ENCODE measurements around the gene ERV3-1. TPM values are rescaled to one million over a fixed set of nuclear protein-coding genes. Genes with fewer than 3 reads are reported as not detected.
A peak's percentile ranks its signal among the peaks of the same experiment; 100 is the strongest.
"Not testable (repeated sequence)": the region's sequence is repeated elsewhere in the genome, so short reads cannot be mapped to it uniquely, and the experiment has no call there.

The ERV3-1 gene
- total RNA-seq, 4 donors from 2014 or later, result 6.8 to 11.3 (median 8.6) TPM

- H3K36me3 ChIP-seq, result no peaks in the 10 kb centered on the region
- DNase-seq, result no peak
Observed at GRCh38 chr7:64947252-64948000, 59.1 kb downstream of the ERV3-1 start.

GRCh38 chr7:64946772-64947171 lies 59.7 kb downstream of the ERV3-1 start:
- Histone ChIP-seq H3K27ac (no peak overlapping the region), H3K9me3 (no peaks in the 10 kb centered on the region), H3K27me3 (peaks cover 0 to 11% of the 10 kb centered on the region in 2 donors), H3K4me1 (peaks cover 0 to 11% (median 1%) of the 10 kb centered on the region in 4 donors), H3K36me3 (no peaks in the 10 kb centered on the region), H3K4me3 (no peak overlapping the region)
- no peak for DNase-seq
- TF ChIP-seq CTCF (IDR thresholded peaks at IDR 0.05) (no peak), POLR2A (IDR thresholded peaks at IDR 0.05) (no peak)

More at GRCh38 chr7:64947252-64948000, 59.1 kb downstream of the ERV3-1 start:
- Histone ChIP-seq H3K4me1 (peaks cover 0 to 11% (median 1%) of the 10 kb centered on the region in 4 donors), H3K4me3 (peak overlapping the region in 1 of 4 donors; percentile 36), H3K27me3 (peaks cover 0 to 11% of the 10 kb centered on the region in 2 donors), H3K27ac (no peak overlapping the region), H3K9me3 (no peaks in the 10 kb centered on the region)
- TF ChIP-seq CTCF (IDR thresholded peaks at IDR 0.05), result no peak

- H3K27ac ChIP-seq, result no peak overlapping the region
- TF ChIP-seq POLR2A (IDR thresholded peaks at IDR 0.05) (no peak), CTCF (IDR thresholded peaks at IDR 0.05) (no peak)
- no peaks in the 10 kb centered on the region for H3K36me3 ChIP-seq
- peaks cover 0 to 11% of the 10 kb centered on the region in 2 donors for H3K27me3 ChIP-seq
- H3K4me3 ChIP-seq, result no peak overlapping the region
- peaks cover 0 to 11% (median 1%) of the 10 kb centered on the region in 4 donors for H3K4me1 ChIP-seq
- no peak for DNase-seq
- H3K9me3 ChIP-seq, result no peaks in the 10 kb centered on the region
Observed at GRCh38 chr7:64945503-64946175, 60.8 kb downstream of the ERV3-1 start.

- not testable (repeated sequence) for H3K9me3 ChIP-seq, H3K36me3 ChIP-seq, DNase-seq, H3K27ac ChIP-seq, H3K4me3 ChIP-seq
- Histone ChIP-seq H3K4me1 (peaks cover 0 to 11% (median 1%) of the 10 kb centered on the region in 4 donors), H3K27me3 (peaks cover 0 to 11% of the 10 kb centered on the region in 2 donors)
Observed at GRCh38 chr7:64944667-64945502, 61.6 kb downstream of the ERV3-1 start.

Small RNAs within 50 kb of the gene (small RNA-seq; reads per million reads assigned to genes)
- gene RNU6-1229P, result 0 reads per million in 2 donors

Other genes starting within 250 kb of the ERV3-1 start
- 10 to 100 TPM in 1 of 4 donors, 1 to 10 TPM in 3; 4.8 to 28.1 (median 7.3) TPM for gene ZNF138, start 212.3 kb downstream of the ERV3-1 start, total RNA-seq
- 1 to 10 TPM; 1.6 to 9.1 (median 3.4) TPM for gene ZNF273, start 103.4 kb downstream of the ERV3-1 start, total RNA-seq
- gene ZNF117, start 15.7 kb downstream of the ERV3-1 start, total RNA-seq, result 10 to 100 TPM in 2 of 4 donors, 1 to 10 TPM in 2; 3.1 to 22.3 (median 6.9) TPM

Data from Peyer's patch (tissue), 4 donors.